ENCODE data around the gene REELD1. TPM values are rescaled to one million over a fixed set of nuclear protein-coding genes. Genes with fewer than 3 reads are reported as not detected.

REELD1 gene
- total RNA-seq = not detected in 2 replicates

- TF ChIP-seq CTCF (conservative IDR thresholded peaks at IDR 0.05; ENCODE audit: low read depth, low read length) = no peak
- no peak within 1 kb of the TSS for H3K4me3 ChIP-seq (ENCODE audit: low read depth, low read length)
- DNase-seq (ENCODE audit: low read depth) = no peak
These were observed at the start of gene REELD1 for GRCh38 chr4:146214238-146214637. Gene REELD1, plus strand, starts transcription at chr4:146214538. Its CDS starts 2,415 bp downstream, at chr4:146216953.

GRCh38 chr4:146165221-146165620, 49.1 kb upstream of the REELD1 start:
- no peak for DNase-seq (ENCODE audit: low read depth)
- no peak overlapping the region for H3K4me3 ChIP-seq (ENCODE audit: low read depth, low read length)
- TF ChIP-seq CTCF (conservative IDR thresholded peaks at IDR 0.05; ENCODE audit: low read depth, low read length) = no peak

- DNase-seq (ENCODE audit: low read depth) = peak; percentile 61
- H3K4me3 ChIP-seq (ENCODE audit: low read depth, low read length) = no peak overlapping the region
- no peak for TF ChIP-seq CTCF (conservative IDR thresholded peaks at IDR 0.05; ENCODE audit: low read depth, low read length)
These were observed 48.5 kb upstream of the REELD1 start for GRCh38 chr4:146165840-146166239.

GRCh38 chr4:146170149-146170548, 44.2 kb upstream of the REELD1 start:
- H3K4me3 ChIP-seq (ENCODE audit: low read depth, low read length) = no peak overlapping the region
- no peak for TF ChIP-seq CTCF (conservative IDR thresholded peaks at IDR 0.05; ENCODE audit: low read depth, low read length)
- no peak for DNase-seq (ENCODE audit: low read depth)

GRCh38 chr4:146175541-146176453, 38.5 kb upstream of the REELD1 start, which contains the start of gene LSM6:
Gene LSM6, plus strand, starts transcription at chr4:146175718. Its CDS starts 7,204 bp downstream, at chr4:146182922.
- peak; percentile 6 for TF ChIP-seq CTCF (conservative IDR thresholded peaks at IDR 0.05; ENCODE audit: low read depth, low read length)
- peak; percentile 38 for DNase-seq (ENCODE audit: low read depth)
- peak within 1 kb of the TSS; percentile 81 for H3K4me3 ChIP-seq (ENCODE audit: low read depth, low read length)

GRCh38 chr4:146176891-146177290, 37.4 kb upstream of the REELD1 start:
- DNase-seq (ENCODE audit: low read depth) = no peak
- peak overlapping the region; percentile 81 for H3K4me3 ChIP-seq (ENCODE audit: low read depth, low read length)
- TF ChIP-seq CTCF (conservative IDR thresholded peaks at IDR 0.05; ENCODE audit: low read depth, low read length) = no peak
